NCI-H748 (cell line): ENCODE measurements around the gene PPP1R27.
"Not testable (repeated sequence)": the region's sequence is repeated elsewhere in the genome, so short reads cannot be mapped to it uniquely, and the experiment has no call there.

Experiments used
- DNase-seq: peaks from one replicate; lab custom pipeline; 2025; ENCODE audit not compliant: unreplicated experiment; lab: John Stamatoyannopoulos, UW

Gene PPP1R27

DNA sequence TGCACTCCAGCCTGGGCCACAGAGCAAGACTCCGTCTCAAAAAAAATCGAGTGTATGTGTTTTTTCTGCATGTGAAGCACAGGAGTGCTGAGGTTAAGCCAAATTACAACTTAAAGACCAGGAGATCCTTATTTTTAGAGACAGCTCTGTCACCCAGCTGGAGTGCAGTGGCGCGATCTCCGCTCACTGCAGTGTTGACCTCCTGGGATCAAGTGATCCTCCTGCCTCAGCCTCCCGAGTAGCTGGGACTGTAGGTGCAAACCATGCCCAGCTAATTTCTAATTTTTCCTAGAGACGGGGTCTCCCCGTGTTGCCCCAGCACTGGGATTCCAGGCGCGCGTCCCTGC lies 7.5 kb upstream of the PPP1R27 start:
- DNase-seq = no peak

DNA sequence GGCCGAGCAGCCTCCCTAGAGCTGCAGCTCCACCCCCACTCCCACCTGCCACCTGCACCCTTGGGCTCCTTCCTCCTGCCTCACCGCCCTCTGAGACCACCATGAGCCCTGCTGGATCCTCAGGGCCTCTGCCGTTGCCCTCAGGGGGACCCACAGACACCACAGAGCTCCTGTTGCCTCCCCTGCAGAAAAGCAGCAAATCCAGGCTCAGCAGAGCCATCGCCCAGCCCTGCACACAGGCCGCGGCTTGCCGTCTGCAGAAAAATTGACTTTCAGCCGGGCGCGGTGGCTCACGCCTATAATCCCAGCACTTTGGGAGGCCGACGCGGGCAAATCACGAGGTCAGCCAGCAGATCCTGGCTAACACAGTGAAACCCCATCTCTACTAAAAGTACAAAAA lies 7.0 kb upstream of the PPP1R27 start:
- DNase-seq = no peak

- DNase-seq = no peak
Observed at GRCh38 chr17:81840826-81841778, 6.3 kb upstream of the PPP1R27 start.

DNA sequence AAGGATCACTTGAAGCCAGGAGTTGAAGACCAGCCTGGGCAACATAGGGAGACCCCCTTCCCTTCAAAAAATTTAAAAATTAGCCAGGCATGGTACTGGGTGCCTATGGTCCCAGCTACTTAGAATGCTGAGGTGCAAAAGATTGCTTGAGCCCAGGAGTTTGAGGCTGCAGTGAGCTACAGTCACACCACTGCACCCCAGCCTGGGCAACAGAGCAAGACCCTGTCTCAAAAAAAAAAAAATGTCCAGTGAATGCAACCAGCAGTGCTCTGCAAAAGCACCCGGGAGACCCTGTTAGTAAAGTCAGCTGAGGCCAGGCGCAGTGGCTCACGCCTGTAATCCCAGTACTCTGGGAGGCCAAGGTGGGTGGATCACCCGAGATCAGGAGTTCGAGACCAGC lies 5.2 kb upstream of the PPP1R27 start:
- DNase-seq = not testable (repeated sequence)

DNA sequence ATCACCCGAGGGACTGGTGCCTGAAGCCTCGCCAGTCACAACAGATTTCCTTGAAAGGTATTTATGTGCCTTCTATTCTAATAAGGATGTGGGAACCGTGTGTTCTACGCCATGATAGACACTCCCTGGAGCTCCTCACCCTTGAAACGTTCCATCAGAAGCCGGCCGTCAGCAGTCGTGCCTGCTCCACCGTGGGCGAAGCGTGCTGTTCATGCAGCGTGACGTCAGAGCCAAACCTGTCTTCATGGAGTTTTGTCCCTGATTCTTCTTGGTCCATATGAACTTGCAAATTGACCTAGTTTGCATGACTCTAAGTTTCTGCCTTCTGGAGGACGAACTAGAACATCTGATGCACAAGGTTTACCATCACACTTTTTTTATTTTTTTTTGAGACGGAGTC lies 4.5 kb upstream of the PPP1R27 start:
- DNase-seq = no peak

DNA sequence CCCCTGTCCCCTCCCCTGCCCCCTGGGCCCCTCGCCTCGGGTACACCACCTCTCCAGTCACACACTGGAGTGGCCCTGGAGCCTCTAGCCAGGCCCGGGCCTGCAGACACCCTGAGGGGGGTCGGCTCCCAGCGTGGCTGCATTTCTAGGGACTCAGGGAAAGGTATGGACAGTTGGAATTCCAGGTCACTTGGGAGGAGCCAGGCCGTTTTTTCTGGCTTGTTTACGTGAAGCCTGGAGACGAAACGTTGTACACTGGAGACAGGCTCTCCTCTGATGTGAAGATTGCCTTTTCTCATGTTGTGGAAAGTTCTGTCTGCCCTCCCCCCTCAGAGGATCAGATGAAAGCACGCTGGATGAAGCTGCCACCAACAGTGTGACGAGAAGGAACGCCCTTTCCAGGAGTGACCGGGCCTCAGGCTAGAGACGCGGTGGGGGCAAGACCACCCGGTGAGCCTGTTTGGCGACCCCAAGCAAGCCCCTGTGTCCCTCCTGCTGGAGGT lies 4.0 kb upstream of the PPP1R27 start:
- no peak for DNase-seq

DNA sequence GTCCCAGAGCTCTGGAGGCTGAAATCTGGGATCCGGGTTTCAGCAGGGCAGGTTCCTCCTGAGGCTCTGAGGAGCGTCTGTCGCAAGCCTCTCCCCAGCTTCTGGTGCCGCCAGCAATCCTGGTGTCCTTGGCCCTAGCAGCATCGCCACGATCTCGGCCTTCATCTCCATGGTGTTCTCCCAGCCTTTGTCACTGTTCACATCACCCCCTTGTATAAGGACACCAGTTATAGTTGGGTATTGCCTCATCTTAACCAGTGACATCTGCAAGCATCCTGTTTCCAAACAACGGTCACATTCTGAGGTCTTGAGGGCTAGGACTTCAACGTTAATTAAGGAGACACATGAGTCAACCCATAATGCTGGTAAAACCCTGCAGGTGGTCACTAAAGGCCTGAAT lies 2.8 kb upstream of the PPP1R27 start:
- DNase-seq = no peak

DNA sequence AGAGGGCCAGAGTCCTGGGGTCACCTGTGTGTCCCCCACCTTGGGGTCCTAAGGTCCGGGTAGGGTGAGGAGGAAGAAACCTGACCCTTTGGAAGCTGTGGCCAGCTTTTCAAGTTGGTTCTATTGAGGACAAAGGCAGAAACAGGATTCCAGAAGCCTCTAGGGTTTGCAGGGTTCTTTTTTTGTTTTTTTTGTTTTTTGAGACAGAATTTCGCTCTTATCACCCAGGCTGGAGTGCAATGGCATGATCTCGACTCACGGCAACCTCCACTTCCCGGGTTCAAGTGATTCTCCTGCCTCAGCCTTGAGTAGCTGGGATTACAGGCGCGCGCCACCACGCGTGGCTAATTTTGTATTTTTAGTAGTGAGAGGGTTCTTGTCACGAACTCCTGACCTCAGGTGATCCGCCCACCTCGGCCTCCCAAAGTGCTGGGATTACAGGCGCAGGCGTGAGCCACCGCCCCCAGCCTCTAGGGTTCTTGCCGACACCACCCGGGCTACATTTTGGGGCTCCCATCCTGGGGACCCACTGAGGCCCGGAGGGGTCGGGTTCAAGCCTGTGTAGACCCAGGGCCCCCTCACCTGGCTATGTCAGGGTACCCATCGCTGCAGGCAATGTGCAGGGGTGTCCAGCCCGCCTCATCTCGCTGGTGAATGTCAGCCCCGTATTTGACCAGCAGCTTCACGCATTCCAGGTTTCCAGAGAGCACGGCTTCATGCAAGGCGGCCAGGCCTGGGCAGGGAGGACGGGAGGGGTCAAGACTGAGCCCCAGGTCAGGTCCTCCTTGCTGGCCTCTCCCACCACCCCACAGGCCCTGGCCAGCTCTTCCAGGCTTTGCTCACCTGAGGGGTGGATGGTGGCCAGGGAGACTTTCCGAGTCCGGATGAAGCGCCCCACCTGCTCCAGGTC lies 674 bp downstream of the PPP1R27 start:
- no peak for DNase-seq

GRCh38 chr17:81833160-81833920 lies 1.5 kb downstream of the PPP1R27 start, which contains the start of gene MCRIP1:
TSS of gene MCRIP1 (minus strand) at chr17:81833291. CDS start at chr17:81824506, 8,785 bp downstream.
- peak; percentile 97 for DNase-seq

GRCh38 chr17:81832608-81833159 lies 2.2 kb downstream of the PPP1R27 start:
- peak; percentile 63 for DNase-seq

- DNase-seq = peak; percentile 54
Observed at GRCh38 chr17:81831957-81832607, 2.8 kb downstream of the PPP1R27 start.

- no peak for DNase-seq
Observed at GRCh38 chr17:81831563-81831956, 3.3 kb downstream of the PPP1R27 start.

- no peak for DNase-seq
Observed at GRCh38 chr17:81829858-81830257, 5.0 kb downstream of the PPP1R27 start.

- DNase-seq = no peak
Observed at GRCh38 chr17:81828656-81829055, 6.2 kb downstream of the PPP1R27 start.

GRCh38 chr17:81825841-81826466 lies 8.9 kb downstream of the PPP1R27 start:
- peak; percentile 25 for DNase-seq

GRCh38 chr17:81824595-81824994 lies 10.3 kb downstream of the PPP1R27 start:
- no peak for DNase-seq

DNA sequence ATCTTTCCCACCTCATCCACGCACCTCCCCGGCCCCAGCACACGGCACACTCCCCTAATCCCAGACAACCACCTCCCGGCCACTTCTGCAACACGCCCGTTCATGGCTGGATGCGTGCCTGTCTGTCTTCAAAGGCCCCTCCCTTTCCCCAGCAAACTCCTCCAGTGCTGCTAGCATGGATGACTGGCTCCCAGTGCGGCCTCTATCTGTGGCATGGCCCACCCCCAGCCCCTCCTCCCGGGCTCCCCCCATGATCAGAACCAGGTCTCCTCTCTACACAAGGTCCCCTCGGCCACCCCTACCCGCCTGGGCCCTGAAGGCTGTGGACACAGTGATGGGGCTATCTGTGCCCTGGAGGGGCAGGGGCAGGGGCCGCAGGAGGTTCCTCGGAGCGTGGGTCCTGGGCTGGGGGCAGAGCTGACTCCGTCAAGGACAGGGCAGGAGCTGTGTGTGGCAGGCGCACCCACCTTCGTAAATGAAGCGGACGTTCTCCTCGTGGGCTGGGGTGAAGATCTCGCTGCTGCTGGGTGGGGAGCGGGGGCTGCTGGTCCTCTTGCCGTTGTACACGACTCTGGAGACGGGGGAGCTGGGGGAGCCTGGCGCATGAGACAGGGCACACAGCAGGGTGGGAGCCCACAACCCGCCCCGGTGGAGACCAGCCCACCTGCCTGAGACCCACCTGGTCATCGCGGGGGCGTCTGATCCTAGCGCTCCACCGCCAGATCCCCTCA lies 10.9 kb downstream of the PPP1R27 start:
- no peak for DNase-seq

DNA sequence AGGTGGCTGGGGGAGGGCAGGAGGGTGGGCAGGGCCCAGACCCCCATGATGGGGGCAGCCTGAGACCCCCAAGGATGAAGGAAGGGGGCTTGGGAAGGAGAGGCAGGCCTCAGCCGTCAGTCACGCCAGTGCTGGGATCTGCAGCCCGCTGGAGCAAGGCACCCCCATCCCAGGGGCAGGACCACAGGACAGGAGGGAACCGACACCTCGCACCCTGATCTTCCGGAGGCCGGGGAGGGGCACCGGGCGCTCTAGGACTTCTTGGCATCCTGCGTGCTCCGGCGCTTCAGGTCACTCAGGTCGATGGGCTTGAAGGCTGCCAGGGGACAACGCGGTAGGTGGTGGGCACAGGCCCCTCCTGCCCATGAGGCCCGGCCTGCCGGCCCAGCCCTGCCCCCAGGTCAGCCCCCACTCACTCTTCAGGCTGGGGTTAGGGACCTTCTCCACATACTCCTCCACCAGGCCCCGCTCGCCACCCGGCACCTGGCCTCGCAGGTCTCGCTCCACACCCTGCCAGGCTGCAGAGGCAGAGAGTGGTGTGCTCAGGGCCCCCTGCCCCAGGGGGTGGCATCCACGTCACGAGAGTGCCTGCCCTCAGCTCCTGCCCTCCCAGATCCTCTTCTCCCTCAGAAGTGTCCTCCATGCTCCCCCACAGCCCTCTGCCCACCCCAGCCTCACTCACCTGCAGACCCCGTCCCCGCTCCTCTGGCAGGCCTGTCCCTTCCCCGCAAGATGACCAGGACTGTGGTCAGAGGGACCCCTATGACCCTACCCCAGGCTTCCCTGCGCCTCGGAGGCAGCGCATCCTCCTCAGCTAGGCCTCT lies 11.6 kb downstream of the PPP1R27 start:
- no peak for DNase-seq
